Measurements from ENCODE around the gene FLYWCH2. TPM values are rescaled to one million over a fixed set of nuclear protein-coding genes. Genes with fewer than 3 reads are reported as not detected.

Gene FLYWCH2
- total and polyA plus RNA-seq, 9 of the 15 experiments (the other 6 are each of a cell fraction or from before 2014, with no cell fraction given) = 0.70 to 55.5 (median 7.6) TPM

GRCh38 chr16:2905241-2905987 is 22.4 kb downstream of the FLYWCH2 start (continued):
- TF ChIP-seq ZBTB12 (CRISPR knock-in tag; IDR thresholded peaks at IDR 0.05) = no peak
- no peak for TF ChIP-seq ESRRB (CRISPR knock-in tag; IDR thresholded peaks at IDR 0.05; ENCODE audit: borderline replicate concordance)
- no peak for TF ChIP-seq ZNF57 (CRISPR knock-in tag; IDR thresholded peaks at IDR 0.05)
- TF ChIP-seq NONO (IDR thresholded peaks at IDR 0.05; ENCODE audit: low read depth in 2 of 2, low read length in 1 of 2) = peak; percentile 33 to 97; a peak in 3 of 4 replicates
- no peak for TF ChIP-seq BRD9 (IDR thresholded peaks at IDR 0.05; ENCODE audit: low read depth, partially characterized antibody)
- no peak for TF ChIP-seq GTF2E2 (tag; IDR thresholded peaks at IDR 0.05)
- TF ChIP-seq TSC22D4 (tag; IDR thresholded peaks at IDR 0.05) = no peak
- no peak for TF ChIP-seq ZBTB49 (CRISPR knock-in tag; IDR thresholded peaks at IDR 0.05; ENCODE audit: borderline replicate concordance)
- no peak for TF ChIP-seq ZBTB2 (IDR thresholded peaks at IDR 0.05)
- no peak for TF ChIP-seq MTF1 (CRISPR knock-in tag; IDR thresholded peaks at IDR 0.05; ENCODE audit: borderline replicate concordance)
- no peak for TF ChIP-seq ZNF133 (CRISPR knock-in tag; IDR thresholded peaks at IDR 0.05)
- TF ChIP-seq COPS2 (conservative IDR thresholded peaks at IDR 0.05) = no peak
- TF ChIP-seq JUNB (CRISPR knock-in tag; conservative IDR thresholded peaks at IDR 0.05) = no peak
- TF ChIP-seq SAFB2 (IDR thresholded peaks at IDR 0.05; ENCODE audit: borderline replicate concordance, low read depth, low read length, severe bottlenecking) = no peak
- TF ChIP-seq POLR2G (IDR thresholded peaks at IDR 0.05; ENCODE audit: low read depth, low read length) = peak; percentile 100
- TF ChIP-seq CREB3L1 (IDR thresholded peaks at IDR 0.05; ENCODE audit: borderline replicate concordance, low read depth) = no peak
- TF ChIP-seq RAD21 (CRISPR knock-in tag; conservative IDR thresholded peaks at IDR 0.05 in 1 of 2, IDR thresholded peaks at IDR 0.05 in 1 of 2) = no peak
- no peak for TF ChIP-seq BRD4 (IDR thresholded peaks at IDR 0.05)
- no peak for TF ChIP-seq ZBTB26 (CRISPR knock-in tag; IDR thresholded peaks at IDR 0.05)
- TF ChIP-seq ZNF134 (CRISPR knock-in tag; conservative IDR thresholded peaks at IDR 0.05) = no peak
